SK-N-SH (cell line): ENCODE measurements around the gene LSM2. TPM values are rescaled to one million over a fixed set of nuclear protein-coding genes. Genes with fewer than 3 reads are reported as not detected.

ENCODE experiments used
- CTCF ChIA-PET: fragments of 300-600, 350-600 bp; formaldehyde crosslinking; extraction: SDS; loops from one replicate; lab custom pipeline; 2021; lab: Yijun Ruan, JAX
- POLR2A ChIA-PET: fragments of 350-600 bp; sonication (Branson Sonifier 250); formaldehyde crosslinking; extraction: SDS; loops from one replicate; lab custom pipeline; 2020; ENCODE audit warnings: antibody characterized with exemption, inconsistent platforms; lab: Yijun Ruan, JAX
- DNase-seq: peaks from one replicate; pipeline ENCODE4 v3.0.0; 2012
- H2AFZ ChIP-seq: fragments of 200-600 bp; sonication (generic); 2 replicates; pipeline ENCODE4 v1.8.1; 2016; ENCODE audit warnings: antibody characterized with exemption, mild to moderate bottlenecking, low read depth
- H3F3A ChIP-seq: fragments of 200-600 bp; sonication (generic); replicated peaks from 2 replicates; pipeline ENCODE3; 2016; ENCODE audit warnings: antibody characterized with exemption, mild to moderate bottlenecking; ENCODE audit not compliant: insufficient read depth
- H3K27ac ChIP-seq, 2 experiments: fragments of 200-500 bp in 1 of 2; fragments of 200-600 bp in 1 of 2; sonication (Bioruptor generic) in 1 of 2; sonication (generic), shearing (Covaris generic) in 1 of 2; 2 replicates each; pipeline versions ENCODE4 v1.5.1 to v1.6.1; 2014 to 2016; ENCODE audit warnings: low read depth in 2 of 2, inconsistent platforms in 1 of 2, low read length in 1 of 2, mild to moderate bottlenecking in 1 of 2, mixed read lengths in 1 of 2
- H3K27me3 ChIP-seq: fragments of 200-600 bp; sonication (generic), shearing (Covaris generic); 2 replicates; pipeline ENCODE4 v1.6.1; 2016; ENCODE audit warnings: mixed run types; ENCODE audit not compliant: insufficient read depth
- H3K36me3 ChIP-seq, 2 experiments: fragments of 200-500 bp in 1 of 2; fragments of 200-600 bp in 1 of 2; sonication (Bioruptor generic) in 1 of 2; sonication (generic) in 1 of 2; replicated peaks in 1 of 2; 2 replicates each; pipeline versions ENCODE3 to v1.5.1; 2014 to 2016; ENCODE audit warnings: low read length in 1 of 2, mild to moderate bottlenecking in 1 of 2; ENCODE audit not compliant: insufficient read depth in 2 of 2, control insufficient read depth in 1 of 2
- H3K4me1 ChIP-seq, 2 experiments: fragments of 200-500 bp in 1 of 2; fragments of 200-600 bp in 1 of 2; sonication (Bioruptor generic) in 1 of 2; sonication (generic), shearing (Covaris generic) in 1 of 2; 2 replicates each; pipeline versions ENCODE4 v1.5.1 to v1.6.1; 2014 to 2016; ENCODE audit warnings: low read depth in 1 of 2, low read length in 1 of 2, mixed run types in 1 of 2; ENCODE audit not compliant: insufficient read depth in 2 of 2, control insufficient read depth in 1 of 2
- H3K4me2 ChIP-seq: fragments of 200-600 bp; sonication (generic), shearing (Covaris generic); 2 replicates; pipeline ENCODE4 v1.6.1; 2017; ENCODE audit warnings: mixed run types
- H3K4me3 ChIP-seq, 2 experiments: fragments of 200-500 bp in 1 of 2; fragments of 200-600 bp in 1 of 2; sonication (Bioruptor generic) in 1 of 2; sonication (generic), shearing (Covaris generic) in 1 of 2; 2 replicates each; pipeline versions ENCODE4 v1.5.1 to v1.8.1; 2014 to 2016; ENCODE audit warnings: low read depth in 2 of 2, inconsistent platforms in 1 of 2, low read length in 1 of 2, mild to moderate bottlenecking in 1 of 2, mixed read lengths in 1 of 2, moderate library complexity in 1 of 2
- H3K79me2 ChIP-seq: fragments of 200-600 bp; sonication (generic); 2 replicates; pipeline ENCODE4 v1.8.1; 2017; ENCODE audit warnings: mild to moderate bottlenecking; ENCODE audit not compliant: insufficient read depth
- H3K9ac ChIP-seq: fragments of 200-600 bp; sonication (generic); 2 replicates; pipeline ENCODE4 v1.6.1; 2017; ENCODE audit warnings: mixed run types
- H3K9me2 ChIP-seq: fragments of 200-600 bp; sonication (generic); 2 replicates; pipeline ENCODE4 v1.6.1; 2017; ENCODE audit warnings: mixed run types
- H3K9me3 ChIP-seq: fragments of 200-600 bp; sonication (generic); 2 replicates; pipeline ENCODE4 v1.6.1; 2017; ENCODE audit warnings: mixed run types, mild to moderate bottlenecking, moderate library complexity
- H4K20me1 ChIP-seq: fragments of 200-600 bp; sonication (generic); 2 replicates; pipeline ENCODE4 v1.6.1; 2017; ENCODE audit warnings: mild to moderate bottlenecking, mixed run types; ENCODE audit not compliant: insufficient read depth
- CTCF ChIP-seq: fragments of 200-600 bp; sonication (generic); IDR thresholded peaks from 2 replicates; pipeline ENCODE4 v1.6.1; 2017; ENCODE audit warnings: antibody characterized with exemption, mild to moderate bottlenecking, moderate library complexity
- EP300 ChIP-seq, 2 experiments: IDR thresholded peaks; 2 replicates each; pipeline versions ENCODE4 v1.4.0 to v1.6.1; 2012; ENCODE audit warnings: borderline replicate concordance in 1 of 2, low read depth in 1 of 2, low read length in 1 of 2
- EZH2phosphoT487 ChIP-seq: fragments of 200-600 bp; sonication (generic); IDR thresholded peaks from 2 replicates; pipeline ENCODE4 v1.6.1; 2017; ENCODE audit warnings: low read depth, mixed run types, mild to moderate bottlenecking, antibody characterized with exemption, moderate library complexity, borderline replicate concordance
- GABPA ChIP-seq: IDR thresholded peaks from 2 replicates; pipeline ENCODE4 v1.4.0; 2012; ENCODE audit warnings: low read depth, mild to moderate bottlenecking
- NFIC ChIP-seq: IDR thresholded peaks from 2 replicates; pipeline ENCODE4 v1.4.0; 2012; ENCODE audit warnings: borderline replicate concordance
- NRF1 ChIP-seq: IDR thresholded peaks from 2 replicates; pipeline ENCODE4 v1.6.1; 2012; ENCODE audit warnings: low read depth, mild to moderate bottlenecking, low read length
- POLR2AphosphoS5 ChIP-seq: IDR thresholded peaks from 2 replicates; pipeline ENCODE4 v1.6.1; 2012; ENCODE audit warnings: low read depth, low read length
- REST ChIP-seq: IDR thresholded peaks from 2 replicates; pipeline ENCODE4 v1.6.1; 2012; ENCODE audit warnings: mild to moderate bottlenecking, low read depth, low read length, moderate library complexity
- SIN3A ChIP-seq: IDR thresholded peaks from 2 replicates; pipeline ENCODE4 v1.6.1; 2012; ENCODE audit warnings: low read depth, mild to moderate bottlenecking, low read length, moderate library complexity, borderline replicate concordance
- TAF1 ChIP-seq: IDR thresholded peaks from 2 replicates; pipeline ENCODE4 v1.6.1; 2012; ENCODE audit warnings: low read depth, mild to moderate bottlenecking, low read length, moderate library complexity, borderline replicate concordance
- TCF12 ChIP-seq: IDR thresholded peaks from 2 replicates; pipeline ENCODE4 v1.4.0; 2012
- TEAD4 ChIP-seq: IDR thresholded peaks from 2 replicates; pipeline ENCODE4 v1.4.0; 2012; ENCODE audit warnings: mild to moderate bottlenecking, borderline replicate concordance; ENCODE audit not compliant: insufficient read depth
- USF2 ChIP-seq: fragments of 150-350 bp; IDR thresholded peaks from 2 replicates; pipeline ENCODE4 v1.6.1; 2017; ENCODE audit warnings: antibody characterized with exemption, low read length, low read depth, borderline replicate concordance
- ZBTB33 ChIP-seq: IDR thresholded peaks from 2 replicates; pipeline ENCODE4 v1.4.0; 2012; ENCODE audit warnings: low read depth, borderline replicate concordance
- WGBS: methylation state at CpG from one replicate; pipeline ENCODE4 v1.1.6; 2017; ENCODE audit warnings: low lambda C conversion rate; 5-methylcytosine and 5-hydroxymethylcytosine counted together
- polyA plus RNA-seq, 3 experiments: library from polyadenylated mRNA; depleted of rRNA; stranded (reverse); fragments of >200 nt; gene quantifications; 2 replicates each; pipeline ENCODE4 v1.2.3, GENCODE V29; 2012

LSM2 gene
- polyA plus RNA-seq, 1 of the 3 experiments (the other 2 are of a cell fraction) = 79.1 TPM

- Histone ChIP-seq H3K9ac (peak overlapping the region; percentile 88), H3K9me3 (no peaks in the 10 kb centered on the region), H3K4me2 (peak overlapping the region; percentile 99), H3K4me1 (peaks cover 14 to 18% of the 10 kb centered on the region in 2 experiments; a peak in 2 of 4 replicates), H3K9me2 (no peaks in the 10 kb centered on the region)
- WGBS = 3% methylated on average over 12 of the region's 12 CpGs
- CTCF ChIA-PET = interaction anchor here (0.5 to 1.4 kb wide), 9 partner anchors 26 to 156 kb away, joined by 3 to 7 read pairs (median 3); partner anchors contain the start of genes LY6G5C and VARS1
- no peak for TF ChIP-seq NFIC
- no peak for TF ChIP-seq GABPA
- no peak for TF ChIP-seq TCF12
- TF ChIP-seq ZBTB33 = no peak
- TF ChIP-seq NRF1 = no peak
- TF ChIP-seq CTCF = peak; percentile 21
- no peak for TF ChIP-seq TEAD4
- no peak for TF ChIP-seq EZH2phosphoT487
- peak; percentile 3; the same call in 1 of the 2 replicates for TF ChIP-seq POLR2AphosphoS5
- TF ChIP-seq REST = no peak
- TF ChIP-seq EP300 (IDR thresholded peaks at IDR 0.05; ENCODE audit: borderline replicate concordance in 1 of 2, low read depth in 1 of 2, low read length in 1 of 2) = no peak
- no peak for TF ChIP-seq TAF1
- TF ChIP-seq SIN3A = peak; percentile 16; the same call in 1 of the 2 replicates
- TF ChIP-seq USF2 = no peak
- TF ChIP-seq, all 33 proteins: peak for 3
- peaks cover 23 to 52% of the 10 kb centered on the region in 2 experiments for H3K36me3 ChIP-seq
- POLR2A ChIA-PET = interaction anchor here (0.7 to 3.2 kb wide), 6 partner anchors 7 to 161 kb away, joined by 3 to 16 read pairs (median 4); partner anchors contain the start of genes LSM2 and NEU1
- no peak for DNase-seq
- peaks cover 70% of the 10 kb centered on the region for H3F3A ChIP-seq
- peaks cover 52% of the 10 kb centered on the region for H4K20me1 ChIP-seq
- no peak overlapping the region for H2AFZ ChIP-seq
- peak overlapping the region in 1 of 2 experiments; percentile 90; a peak in 2 of 4 replicates for H3K27ac ChIP-seq
- H3K79me2 ChIP-seq = peaks cover 48% of the 10 kb centered on the region
- H3K4me3 ChIP-seq = peak overlapping the region; percentile 66 to 96
- H3K27me3 ChIP-seq = no peaks in the 10 kb centered on the region
Measured at GRCh38 chr6:31836474-31837368, 30.0 kb upstream of the LSM2 start.
